Neuronal stem cell (in vitro differentiated cells): ENCODE data around the gene AURKAIP1.

Experiments used
- DNase-seq: peaks from one replicate; pipeline ENCODE4 v3.0.0-alpha.2; 2013; ENCODE audit warnings: low spot score
- H2AFZ ChIP-seq: one replicate; pipeline ENCODE4 v1.6.1; 2013; ENCODE audit warnings: mild to moderate bottlenecking, low read length, inconsistent platforms
- H2AK5ac ChIP-seq: 2 replicates; pipeline ENCODE4 v1.6.1; 2013; ENCODE audit warnings: low read depth, mild to moderate bottlenecking, inconsistent platforms, low read length, moderate library complexity, mixed read lengths
- H2BK120ac ChIP-seq: 2 replicates; pipeline ENCODE4 v1.6.1; 2013; ENCODE audit warnings: low read depth, mild to moderate bottlenecking, inconsistent platforms, low read length, moderate library complexity, mixed read lengths
- H2BK12ac ChIP-seq: one replicate; pipeline ENCODE4 v1.6.1; 2013; ENCODE audit warnings: low read length, inconsistent platforms
- H2BK15ac ChIP-seq: 2 replicates; pipeline ENCODE4 v1.6.1; 2013; ENCODE audit warnings: mild to moderate bottlenecking, low read length, inconsistent platforms, mixed read lengths
- H2BK5ac ChIP-seq: one replicate; pipeline ENCODE4 v1.6.1; 2013; ENCODE audit warnings: inconsistent platforms, mild to moderate bottlenecking, low read length, moderate library complexity
- H3K14ac ChIP-seq: one replicate; pipeline ENCODE4 v1.6.1; 2013; ENCODE audit warnings: low read length, inconsistent platforms
- H3K18ac ChIP-seq: 2 replicates; pipeline ENCODE4 v1.6.1; 2013; ENCODE audit warnings: low read length, inconsistent platforms
- H3K23ac ChIP-seq: 2 replicates; pipeline ENCODE4 v1.6.1; 2013; ENCODE audit warnings: low read depth, mild to moderate bottlenecking, mixed read lengths, low read length, inconsistent platforms; ENCODE audit not compliant: poor library complexity
- H3K27ac ChIP-seq: replicated peaks from 3 replicates; pipeline ENCODE4 v1.5.1; 2013; ENCODE audit warnings: low read length, inconsistent platforms
- H3K27me3 ChIP-seq, 3 experiments: 2 replicates each; pipeline ENCODE4 v1.6.1; 2013; ENCODE audit warnings: low read length in 3 of 3, mild to moderate bottlenecking in 2 of 3, inconsistent platforms in 1 of 3, low read depth in 1 of 3, mixed read lengths in 1 of 3, moderate library complexity in 1 of 3; ENCODE audit not compliant: control insufficient read depth in 3 of 3, insufficient read depth in 3 of 3
- H3K36me3 ChIP-seq, 2 donors: replicated peaks in 1 of 2; 2 replicates each; pipeline ENCODE4 v1.6.1; 2013; ENCODE audit warnings: low read length in 2 of 2; ENCODE audit not compliant: control insufficient read depth in 2 of 2, insufficient read depth in 2 of 2
- H3K4ac ChIP-seq: 2 replicates; pipeline ENCODE4 v1.6.1; 2013; ENCODE audit warnings: inconsistent platforms, mild to moderate bottlenecking, low read length, moderate library complexity
- H3K4me1 ChIP-seq, 2 donors: 1 replicate in 1 of 2; 2 replicates in 1 of 2; pipeline ENCODE4 v1.6.1; 2013; ENCODE audit warnings: low read length in 2 of 2, low read depth in 1 of 2; ENCODE audit not compliant: control insufficient read depth in 2 of 2, insufficient read depth in 1 of 2
- H3K4me2 ChIP-seq: one replicate; pipeline ENCODE4 v1.6.1; 2013; ENCODE audit warnings: mild to moderate bottlenecking, low read length, inconsistent platforms; ENCODE audit not compliant: insufficient read depth, poor library complexity, severe bottlenecking
- H3K4me3 ChIP-seq, 2 donors: 2 replicates each; pipeline ENCODE4 v1.5.1; 2013; ENCODE audit warnings: low read length in 2 of 2, mild to moderate bottlenecking in 2 of 2, inconsistent platforms in 1 of 2, moderate library complexity in 1 of 2
- H3K79me1 ChIP-seq: one replicate; pipeline ENCODE4 v1.6.1; 2013; ENCODE audit warnings: low read depth, mild to moderate bottlenecking, inconsistent platforms, low read length, moderate library complexity
- H3K9ac ChIP-seq: one replicate; pipeline ENCODE4 v1.6.1; 2013; ENCODE audit warnings: mild to moderate bottlenecking, low read depth, low read length, inconsistent platforms; ENCODE audit not compliant: poor library complexity
- H3K9me3 ChIP-seq, 2 donors: replicated peaks in 1 of 2; 2 replicates each; pipeline versions ENCODE3 to v1.6.1; 2013; ENCODE audit warnings: low read length in 2 of 2, mild to moderate bottlenecking in 2 of 2, inconsistent platforms in 1 of 2, low read depth in 1 of 2, mixed read lengths in 1 of 2, moderate library complexity in 1 of 2; ENCODE audit not compliant: control insufficient read depth in 2 of 2, insufficient read depth in 1 of 2
- H4K8ac ChIP-seq: one replicate; pipeline ENCODE4 v1.6.1; 2013; ENCODE audit warnings: low read depth, mild to moderate bottlenecking, inconsistent platforms, low read length, moderate library complexity
- H4K91ac ChIP-seq: one replicate; pipeline ENCODE4 v1.6.1; 2013; ENCODE audit warnings: low read length, low read depth, mild to moderate bottlenecking, inconsistent platforms; ENCODE audit not compliant: poor library complexity
- WGBS, 2 donors: extraction: QIAGEN DNeasy Blood & Tissue Kit; methylation state at CpG; one replicate each; pipeline ENCODE4 v1.1.7; 2013; ENCODE audit warnings: missing lambda C conversion rate in 2 of 2, mixed read lengths in 1 of 2; ENCODE audit not compliant: insufficient read length in 2 of 2, insufficient replicate concordance in 1 of 2; ENCODE audit errors: extremely low coverage in 2 of 2; 5-methylcytosine and 5-hydroxymethylcytosine counted together

AURKAIP1 gene

GRCh38 chr1:1401457-1402010, 26.5 kb upstream of the AURKAIP1 start:
- Histone ChIP-seq H3K4me3 (no peak overlapping the region), H4K91ac (no peak overlapping the region), H2AFZ (no peak overlapping the region), H3K79me1 (peaks cover 31% of the 10 kb centered on the region), H3K27me3 (no peaks in the 10 kb centered on the region), H3K18ac (no peak overlapping the region), H3K9ac (no peak overlapping the region), H3K14ac (no peak overlapping the region), H2BK120ac (no peak overlapping the region), H2AK5ac (no peak overlapping the region), H3K23ac (peak overlapping the region; percentile 87), H3K4me1 (peaks cover 17 to 18% of the 10 kb centered on the region in 2 donors), H4K8ac (no peak overlapping the region), H3K4ac (no peak overlapping the region), H3K9me3 (no peaks in the 10 kb centered on the region), H3K4me2 (no peak overlapping the region), H3K36me3 (peaks cover 55 to 79% of the 10 kb centered on the region in 2 donors), H2BK15ac (no peak overlapping the region), H3K27ac (no peak overlapping the region), H2BK12ac (no peak overlapping the region), H2BK5ac (no peak overlapping the region)
- no CpG with 5 or more reads among the region's 7 CpGs for WGBS, 2 donors
- no peak for DNase-seq

- Histone ChIP-seq H3K27ac (no peak overlapping the region), H2BK15ac (no peak overlapping the region)
- WGBS, 2 donors = no CpG with 5 or more reads among the region's 22 CpGs
These were observed 25.8 kb upstream of the AURKAIP1 start for GRCh38 chr1:1400576-1401456.

GRCh38 chr1:1399872-1400575, 25.0 kb upstream of the AURKAIP1 start:
- Histone ChIP-seq H3K36me3 (peaks cover 52 to 78% of the 10 kb centered on the region in 2 donors), H2BK15ac (peak overlapping the region; percentile 2), H4K91ac (peak overlapping the region; percentile 97), H3K14ac (peak overlapping the region; percentile 100), H2BK12ac (peak overlapping the region; percentile 70), H3K9ac (peak overlapping the region; percentile 100), H2AK5ac (peak overlapping the region; percentile 58), H3K4me1 (peaks cover 11 to 14% of the 10 kb centered on the region in 2 donors), H3K4me2 (peak overlapping the region; percentile 91), H3K27ac (peak overlapping the region; percentile 34), H2BK5ac (peak overlapping the region; percentile 79), H3K18ac (peak overlapping the region; percentile 98), H4K8ac (peak overlapping the region; percentile 79), H3K79me1 (peaks cover 26% of the 10 kb centered on the region), H3K4ac (peak overlapping the region; percentile 1), H3K27me3 (no peaks in the 10 kb centered on the region), H2BK120ac (peak overlapping the region; percentile 47), H2AFZ (peak overlapping the region; percentile 91), H3K23ac (peak overlapping the region; percentile 98), H3K9me3 (no peaks in the 10 kb centered on the region), H3K4me3 (peak overlapping the region; percentile 84 to 98)
- DNase-seq = no peak
- WGBS, 2 donors = no CpG with 5 or more reads among the region's 34 CpGs

More at GRCh38 chr1:1400576-1401456, 25.8 kb upstream of the AURKAIP1 start:
- peak overlapping the region; percentile 100 for H3K9ac ChIP-seq
- no peak for DNase-seq
- H3K23ac ChIP-seq = peak overlapping the region; percentile 98
- H3K79me1 ChIP-seq = peaks cover 28% of the 10 kb centered on the region
- no peak overlapping the region for H3K4ac ChIP-seq
- H3K14ac ChIP-seq = no peak overlapping the region
- H3K18ac ChIP-seq = no peak overlapping the region
- no peaks in the 10 kb centered on the region for H3K27me3 ChIP-seq
- peak overlapping the region; percentile 15 to 84 for H3K4me3 ChIP-seq
- H2AFZ ChIP-seq = no peak overlapping the region
- no peak overlapping the region for H2BK12ac ChIP-seq
- H2BK120ac ChIP-seq = no peak overlapping the region
- peaks cover 51 to 78% of the 10 kb centered on the region in 2 donors for H3K36me3 ChIP-seq
- no peak overlapping the region for H2BK5ac ChIP-seq
- H3K4me1 ChIP-seq = peaks cover 11 to 14% of the 10 kb centered on the region in 2 donors
- peak overlapping the region; percentile 91 for H3K4me2 ChIP-seq
- no peaks in the 10 kb centered on the region for H3K9me3 ChIP-seq
- no peak overlapping the region for H4K8ac ChIP-seq
- no peak overlapping the region for H2AK5ac ChIP-seq
- no peak overlapping the region for H4K91ac ChIP-seq
